Activated CD8-positive, alpha-beta memory T cell treated with anti-CD3 and anti-CD28 coated beads for 36 hours (primary cell): Measurements from ENCODE around the gene PIGL. TPM values are rescaled to one million over a fixed set of nuclear protein-coding genes. Genes with fewer than 3 reads are reported as not detected.
"Not testable (repeated sequence)": the region's sequence is repeated elsewhere in the genome, so short reads cannot be mapped to it uniquely, and the experiment has no call there.

Experiments
- CTCF ChIA-PET: fragments of 350-600 bp; sonication (Branson Sonifier 250); formaldehyde crosslinking; loops from one replicate; lab custom pipeline; 2021; ENCODE audit warnings: antibody characterized with exemption; lab: Charles Lee
- POLR2A ChIA-PET: fragments of 350-600 bp; sonication (Branson Sonifier 250); formaldehyde crosslinking; loops from one replicate; lab custom pipeline; 2021; ENCODE audit warnings: antibody characterized with exemption; lab: Charles Lee
- total RNA-seq, 2 experiments: library from RNA; stranded (reverse); gene quantifications; one replicate each; pipeline ENCODE4 v1.2.3, GENCODE V29; 2021

The PIGL gene
- 10 to 100 TPM; 31.8 to 32.6 TPM for total RNA-seq

- CTCF ChIA-PET: interaction anchor here (1.4 kb wide), 1 partner anchor 14 kb away, joined by 4 read pairs; no protein-coding TSS in a partner anchor
- POLR2A ChIA-PET: interaction anchor here (1.0 to 1.2 kb wide), 2 partner anchors 163 to 218 kb away, joined by 3 to 4 read pairs; partner anchors contain the start of genes TTC19, UBB and ZSWIM7
Measured at GRCh38 chr17:16217002-16217635, at the start of gene PIGL. Gene PIGL (plus strand): TSS chr17:16217210. CDS start chr17:16217227, 17 bp downstream.

GRCh38 chr17:16171613-16172012 lies 45.4 kb upstream of the PIGL start:
- CTCF ChIA-PET: no interaction called here
- POLR2A ChIA-PET: no interaction called here

DNA sequence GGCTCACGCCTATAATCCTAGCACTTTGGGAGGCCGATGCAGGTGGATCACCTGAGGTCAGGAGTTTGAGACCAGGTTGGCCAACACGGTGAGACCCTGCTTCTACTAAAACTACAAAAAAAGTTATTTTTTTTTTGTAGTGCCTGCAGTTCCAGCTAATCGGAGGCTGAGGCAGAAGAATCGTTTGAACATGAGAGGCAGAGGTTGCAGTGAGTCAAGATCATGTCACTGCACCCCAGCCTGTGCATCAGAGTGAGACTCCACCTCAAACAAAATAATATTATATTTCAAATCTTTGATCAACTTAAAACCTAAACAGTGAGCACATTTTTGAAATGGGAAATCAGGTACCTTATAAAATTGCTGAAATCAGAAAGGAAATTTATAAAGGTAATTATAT lies 38.2 kb upstream of the PIGL start:
- POLR2A ChIA-PET: no interaction called here
- CTCF ChIA-PET: no interaction called here

DNA sequence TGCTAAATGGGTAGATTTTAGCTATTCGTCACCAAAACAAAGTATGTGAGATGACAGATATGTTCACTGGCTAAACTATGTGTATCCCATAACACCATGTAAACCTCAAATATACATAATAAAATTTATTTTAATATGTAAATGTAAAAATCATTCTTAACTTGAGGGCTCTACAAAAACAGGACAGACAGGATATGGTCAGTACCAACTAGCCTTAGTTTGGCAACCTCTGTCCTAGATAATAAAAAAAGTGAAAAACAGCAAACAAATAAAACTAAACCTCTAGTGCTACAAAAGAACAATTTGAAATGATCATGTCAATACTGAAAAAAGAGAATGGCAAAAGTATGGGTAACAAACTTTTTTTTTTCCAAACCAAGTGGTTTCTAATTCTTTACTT lies 35.4 kb upstream of the PIGL start:
- ChIA-PET POLR2A (no interaction called here), CTCF (interaction anchor here (0.6 kb wide), 1 partner anchor 225 kb away, joined by 4 read pairs; no protein-coding TSS in a partner anchor)

- ChIA-PET POLR2A (interaction anchor here (0.7 kb wide), 1 partner anchor 256 kb away, joined by 3 read pairs; no protein-coding TSS in a partner anchor), CTCF (interaction anchor here (0.7 kb wide), 1 partner anchor 43 kb away, joined by 3 read pairs; no protein-coding TSS in a partner anchor)
Measured at GRCh38 chr17:16187642-16188041, 29.4 kb upstream of the PIGL start.

DNA sequence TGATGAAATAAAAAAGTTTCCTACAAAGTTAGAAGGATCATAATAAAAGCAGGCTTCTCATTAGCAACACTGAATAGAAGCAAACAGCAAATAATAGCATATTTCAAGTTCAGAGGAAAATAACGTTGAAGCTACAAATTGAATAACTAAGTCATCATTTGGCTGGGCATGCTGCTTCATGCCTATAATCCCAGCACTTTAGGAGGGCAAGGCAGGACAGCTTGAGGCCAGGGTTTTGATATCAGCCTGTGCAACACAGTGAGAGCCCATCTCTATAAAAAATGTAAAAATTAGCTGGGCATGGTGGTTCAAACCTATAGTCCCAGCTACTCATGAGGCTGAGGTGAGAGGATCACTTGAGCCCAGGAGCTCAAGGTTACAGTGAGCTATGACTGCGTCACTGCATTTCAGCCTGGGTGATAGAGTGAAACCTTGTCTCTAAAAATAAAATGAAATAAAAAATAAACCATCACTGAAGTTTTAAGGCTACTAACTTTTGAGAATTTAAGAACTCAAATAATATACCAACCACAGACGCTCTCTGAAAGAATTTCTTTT lies 27.1 kb upstream of the PIGL start:
- ChIA-PET CTCF (interaction anchor here (0.6 kb wide), 1 partner anchor 225 kb away, joined by 3 read pairs; the partner anchor contains the start of gene TRPV2), POLR2A (no interaction called here)

- ChIA-PET POLR2A (no interaction called here), CTCF (no interaction called here)
Measured at GRCh38 chr17:16190703-16191360, 26.2 kb upstream of the PIGL start.

GRCh38 chr17:16191604-16192003 lies 25.4 kb upstream of the PIGL start:
- ChIA-PET CTCF (no interaction called here), POLR2A (no interaction called here)

DNA sequence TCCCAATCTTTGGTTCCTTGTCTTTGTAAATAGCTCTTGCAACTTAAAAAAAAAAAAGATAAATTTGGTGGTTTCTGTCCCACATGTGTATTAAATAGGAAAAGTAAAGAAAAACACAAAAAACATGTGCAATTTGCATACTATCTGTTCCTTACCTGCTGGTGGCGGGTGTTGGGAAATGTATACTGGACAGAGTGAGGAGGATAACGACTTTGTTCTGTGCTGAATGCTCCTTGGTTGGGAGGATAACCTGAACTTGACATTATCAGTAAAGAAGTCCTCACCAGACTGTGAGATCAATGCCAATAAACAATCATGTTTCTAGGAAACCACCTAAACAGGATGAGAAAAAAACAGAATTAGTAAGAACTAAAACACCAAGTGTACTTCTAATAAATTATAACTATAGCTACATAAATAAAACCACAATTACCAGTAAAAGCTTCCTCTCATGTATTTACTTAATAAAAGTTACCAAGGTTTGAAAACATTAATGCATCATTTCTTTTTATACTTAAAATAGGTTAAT lies 22.6 kb upstream of the PIGL start:
- POLR2A ChIA-PET, CTCF ChIA-PET: not testable (repeated sequence)

DNA sequence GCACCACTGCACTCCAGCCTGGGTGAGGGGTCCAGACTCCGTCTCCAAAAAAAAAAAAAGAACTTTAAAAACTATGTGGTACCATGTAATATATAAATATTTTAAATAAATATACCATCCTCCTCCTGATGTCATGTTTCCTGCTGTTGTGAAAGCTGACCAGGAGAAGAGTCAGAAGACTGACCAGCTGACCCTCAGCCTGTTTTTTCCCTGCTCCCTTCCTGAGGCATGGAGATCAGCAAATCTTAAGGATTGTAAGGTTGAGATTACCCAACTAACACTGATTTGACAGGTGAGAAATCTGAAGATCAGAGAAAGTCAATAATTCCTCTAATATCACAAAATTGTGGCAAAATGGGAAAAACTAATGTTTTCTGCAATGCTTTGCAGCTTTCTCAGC lies 19.7 kb upstream of the PIGL start:
- ChIA-PET POLR2A (no interaction called here), CTCF (no interaction called here)

DNA sequence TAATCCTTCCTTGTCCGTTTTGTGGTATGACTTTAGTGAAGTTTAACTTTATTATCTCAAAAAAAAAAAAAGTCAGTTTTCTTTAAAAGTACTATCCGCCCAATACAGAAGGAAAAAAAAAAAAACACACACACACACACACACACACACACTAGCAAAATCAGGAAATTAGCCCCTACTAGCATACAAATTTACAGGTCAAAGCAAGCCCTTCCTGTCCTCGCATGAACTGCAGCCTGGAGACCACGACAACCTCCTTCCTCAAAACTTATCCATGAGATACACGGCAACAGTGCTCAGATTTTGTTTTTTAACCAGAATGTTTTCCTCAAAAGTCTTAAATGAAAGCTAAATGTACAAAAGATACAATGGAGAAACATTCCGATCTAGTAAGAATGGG lies 17.9 kb upstream of the PIGL start:
- ChIA-PET CTCF (no interaction called here), POLR2A (no interaction called here)

- ChIA-PET POLR2A (interaction anchor here (0.6 kb wide), 1 partner anchor 43 kb away, joined by 11 read pairs; no protein-coding TSS in a partner anchor), CTCF (interaction anchor here (0.7 kb wide), 2 partner anchors 13 to 1772 kb away, joined by 3 to 5 read pairs; no protein-coding TSS in a partner anchor)
Measured at GRCh38 chr17:16201693-16202131, 15.3 kb upstream of the PIGL start.

GRCh38 chr17:16202554-16203500 lies 14.2 kb upstream of the PIGL start:
- POLR2A ChIA-PET: not testable (repeated sequence)
- CTCF ChIA-PET: interaction anchor here (0.5 to 0.7 kb wide), 2 partner anchors 11 to 238 kb away, joined by 3 read pairs; no protein-coding TSS in a partner anchor

DNA sequence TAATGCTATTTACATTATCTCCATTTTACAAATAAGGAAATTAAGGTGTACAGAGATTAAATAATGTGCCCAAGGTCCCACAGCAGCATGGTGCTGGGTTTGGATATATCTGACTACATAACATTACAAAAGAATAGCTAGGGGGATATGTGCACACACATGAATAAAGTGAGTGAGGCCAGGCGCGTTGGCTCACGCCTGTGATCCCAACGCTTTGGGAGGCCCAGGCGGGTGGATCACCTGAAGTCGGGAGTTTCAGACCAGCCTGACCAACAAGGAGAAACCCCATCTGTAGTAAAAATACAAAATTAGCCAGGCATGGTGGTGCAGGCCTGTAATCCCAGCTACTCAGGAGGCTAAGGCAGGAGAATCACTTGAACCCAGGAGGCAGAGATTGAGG lies 12.2 kb upstream of the PIGL start:
- POLR2A ChIA-PET, CTCF ChIA-PET: not testable (repeated sequence)

DNA sequence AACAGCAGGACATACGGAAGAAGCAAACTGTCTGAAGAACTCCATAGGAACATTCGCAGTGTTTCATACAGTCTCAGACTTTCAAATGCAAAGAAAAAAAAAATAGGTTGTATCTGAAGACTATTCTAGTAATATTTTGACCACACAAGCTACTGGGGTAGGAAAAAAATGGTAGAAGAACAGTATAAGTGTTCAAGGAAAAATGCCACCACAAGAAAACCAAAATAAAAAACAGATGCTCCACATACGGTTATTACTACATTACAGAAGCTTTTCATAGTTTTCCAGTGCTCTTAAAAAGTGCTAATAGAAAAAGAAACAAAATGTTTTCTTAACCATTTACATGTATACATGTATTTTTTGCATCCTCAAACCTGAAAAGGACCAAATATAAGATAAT lies 5.4 kb upstream of the PIGL start:
- ChIA-PET POLR2A (no interaction called here), CTCF (no interaction called here)

GRCh38 chr17:16212793-16213192 lies 4.2 kb upstream of the PIGL start:
- CTCF ChIA-PET: interaction anchor here (0.6 kb wide), 1 partner anchor 133 kb away, joined by 3 read pairs; no protein-coding TSS in a partner anchor
- POLR2A ChIA-PET: interaction anchor here (0.6 to 1.0 kb wide), 4 partner anchors 18 to 140 kb away, joined by 3 to 5 read pairs (median 4); partner anchors contain the start of gene CENPV

- ChIA-PET CTCF (interaction anchor here (0.6 kb wide), 1 partner anchor 12 kb away, joined by 3 read pairs; no protein-coding TSS in a partner anchor), POLR2A (interaction anchor here (1.1 kb wide), 1 partner anchor 138 kb away, joined by 5 read pairs; no protein-coding TSS in a partner anchor)
Measured at GRCh38 chr17:16214190-16215001, 2.6 kb upstream of the PIGL start.

GRCh38 chr17:16215002-16215272 lies 2.1 kb upstream of the PIGL start:
- ChIA-PET POLR2A (interaction anchor here (1.1 kb wide), 1 partner anchor 137 kb away, joined by 5 read pairs; no protein-coding TSS in a partner anchor), CTCF (interaction anchor here (0.6 kb wide), 1 partner anchor 188 kb away, joined by 3 read pairs; no protein-coding TSS in a partner anchor)
